ENCODE results near the gene RPL29.
"Not testable (repeated sequence)": the region's sequence is repeated elsewhere in the genome, so short reads cannot be mapped to it uniquely, and the experiment has no call there.

RPL29 gene

DNA sequence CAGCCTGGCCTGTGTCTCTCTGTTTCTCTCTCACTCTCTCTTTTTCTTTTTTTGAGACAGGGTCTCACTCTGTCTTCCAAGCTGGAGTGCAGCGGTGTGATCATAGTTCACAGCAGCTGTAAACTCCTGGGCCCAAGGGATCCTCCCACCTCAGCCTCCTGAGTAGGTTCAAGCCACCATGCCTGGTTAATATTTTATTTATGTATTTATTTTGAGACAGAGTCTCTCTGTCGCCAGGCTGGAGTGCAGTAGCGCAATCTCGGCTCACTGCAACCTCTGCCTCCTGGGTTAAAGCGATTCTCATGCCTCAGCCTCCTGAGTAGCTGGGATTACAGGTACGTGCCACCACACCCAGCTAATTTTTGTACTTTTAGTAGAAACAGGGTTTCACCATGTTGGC is 38.1 kb upstream of the RPL29 start:
- H3K9me3 ChIP-seq (ENCODE audit: control insufficient read depth, insufficient read depth, low read length); H3K36me3 ChIP-seq (ENCODE audit: insufficient read depth, low read length); H3K4me1 ChIP-seq (ENCODE audit: insufficient read depth, low read length); H3K9ac ChIP-seq (ENCODE audit: low read depth, low read length): not testable (repeated sequence)

DNA sequence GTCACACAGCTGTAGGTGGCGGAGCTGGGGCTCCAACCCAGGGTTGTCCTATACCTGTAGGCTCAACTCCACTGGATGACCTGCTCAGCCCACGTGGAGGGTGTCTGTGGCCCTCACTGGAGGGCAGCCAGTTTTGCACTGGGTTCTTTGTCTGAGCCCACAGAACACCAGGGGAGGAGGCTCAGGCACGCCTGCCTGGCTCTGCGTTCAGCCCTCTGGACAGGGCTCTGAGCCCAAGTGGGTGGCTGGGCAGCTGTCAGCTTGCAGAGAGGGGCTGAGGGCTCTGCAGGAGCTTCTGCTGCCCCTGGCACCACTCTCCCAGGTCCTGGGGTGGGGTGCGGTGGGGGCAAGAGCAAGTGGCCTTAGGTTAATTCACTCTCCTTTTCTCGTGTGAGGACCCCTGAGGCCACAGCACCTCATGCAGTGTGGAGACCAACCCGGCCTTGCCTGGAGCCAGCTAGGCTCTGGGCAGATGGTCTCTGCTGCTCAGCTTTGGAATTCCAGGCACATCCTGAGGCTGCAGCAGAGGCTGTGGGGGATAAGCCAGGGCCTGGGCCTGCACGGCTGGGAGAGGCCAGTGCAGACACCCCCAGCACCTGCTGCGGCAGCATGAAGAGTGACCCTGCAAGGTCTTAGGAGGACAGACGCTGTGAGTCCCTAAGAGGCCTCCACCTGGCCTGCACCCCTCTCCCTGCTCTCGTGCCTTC is 37.2 kb upstream of the RPL29 start:
- Histone ChIP-seq H3K4me1 (ENCODE audit: insufficient read depth, low read length) (no peaks in the 10 kb centered on the region), H3K9ac (ENCODE audit: low read depth, low read length) (no peak overlapping the region), H3K9me3 (ENCODE audit: control insufficient read depth, insufficient read depth, low read length) (no peaks in the 10 kb centered on the region), H3K36me3 (ENCODE audit: insufficient read depth, low read length) (no peaks in the 10 kb centered on the region)

GRCh38 chr3:52031896-52032295 is 36.2 kb upstream of the RPL29 start:
- Histone ChIP-seq H3K36me3 (ENCODE audit: insufficient read depth, low read length) (no peaks in the 10 kb centered on the region), H3K4me1 (ENCODE audit: insufficient read depth, low read length) (no peaks in the 10 kb centered on the region), H3K9ac (ENCODE audit: low read depth, low read length) (no peak overlapping the region), H3K9me3 (ENCODE audit: control insufficient read depth, insufficient read depth, low read length) (no peaks in the 10 kb centered on the region)

GRCh38 chr3:52030714-52031310 is 35.1 kb upstream of the RPL29 start:
- H3K9ac ChIP-seq (ENCODE audit: low read depth, low read length): no peak overlapping the region
- H3K9me3 ChIP-seq (ENCODE audit: control insufficient read depth, insufficient read depth, low read length): no peaks in the 10 kb centered on the region
- H3K36me3 ChIP-seq (ENCODE audit: insufficient read depth, low read length): no peaks in the 10 kb centered on the region
- no peaks in the 10 kb centered on the region for H3K4me1 ChIP-seq (ENCODE audit: insufficient read depth, low read length)

GRCh38 chr3:52029535-52029934 is 33.8 kb upstream of the RPL29 start:
- Histone ChIP-seq H3K36me3 (ENCODE audit: insufficient read depth, low read length) (no peaks in the 10 kb centered on the region), H3K9ac (ENCODE audit: low read depth, low read length) (no peak overlapping the region), H3K4me1 (ENCODE audit: insufficient read depth, low read length) (no peaks in the 10 kb centered on the region), H3K9me3 (ENCODE audit: control insufficient read depth, insufficient read depth, low read length) (no peaks in the 10 kb centered on the region)

- Histone ChIP-seq H3K4me1 (ENCODE audit: insufficient read depth, low read length) (peaks cover 4% of the 10 kb centered on the region; the same call in 1 of the 2 replicates), H3K9ac (ENCODE audit: low read depth, low read length) (no peak overlapping the region)
Measured at GRCh38 chr3:52029053-52029452, 33.4 kb upstream of the RPL29 start.

GRCh38 chr3:52028572-52028971 is 32.9 kb upstream of the RPL29 start:
- no peak overlapping the region for H3K9ac ChIP-seq (ENCODE audit: low read depth, low read length)
- peaks cover 5% of the 10 kb centered on the region; the same call in 1 of the 2 replicates for H3K4me1 ChIP-seq (ENCODE audit: insufficient read depth, low read length)
- H3K9me3 ChIP-seq (ENCODE audit: control insufficient read depth, insufficient read depth, low read length): no peaks in the 10 kb centered on the region

More at GRCh38 chr3:52029053-52029452, 33.4 kb upstream of the RPL29 start:
- H3K36me3 ChIP-seq (ENCODE audit: insufficient read depth, low read length): no peaks in the 10 kb centered on the region
- H3K9me3 ChIP-seq (ENCODE audit: control insufficient read depth, insufficient read depth, low read length): no peaks in the 10 kb centered on the region

DNA sequence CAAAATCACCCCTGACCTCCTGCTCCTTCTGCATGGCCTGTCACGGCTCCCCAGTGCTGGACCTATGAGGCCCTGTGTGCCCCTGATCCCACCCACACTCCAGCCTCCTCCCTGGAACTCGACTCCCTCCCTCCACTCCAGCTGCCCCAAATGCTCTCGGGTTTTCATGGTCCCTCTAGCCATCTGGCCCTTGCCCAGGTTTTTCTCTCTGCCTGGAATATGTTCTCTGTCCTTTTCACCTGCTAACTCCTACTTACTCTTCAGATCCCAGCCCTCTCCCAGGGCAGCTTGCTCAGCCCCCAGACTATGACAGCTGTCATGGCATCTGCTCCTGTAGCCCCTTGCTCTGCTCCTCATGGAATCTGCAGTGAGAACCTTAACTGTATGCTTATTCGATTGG is 30.3 kb upstream of the RPL29 start:
- H3K9me3 ChIP-seq (ENCODE audit: control insufficient read depth, insufficient read depth, low read length): no peaks in the 10 kb centered on the region
- H3K9ac ChIP-seq (ENCODE audit: low read depth, low read length): no peak overlapping the region
- H3K36me3 ChIP-seq (ENCODE audit: insufficient read depth, low read length): no peaks in the 10 kb centered on the region
- H3K4me1 ChIP-seq (ENCODE audit: insufficient read depth, low read length): peaks cover 11% of the 10 kb centered on the region; the same call in 1 of the 2 replicates

More at GRCh38 chr3:52028572-52028971, 32.9 kb upstream of the RPL29 start:
- H3K36me3 ChIP-seq (ENCODE audit: insufficient read depth, low read length): no peaks in the 10 kb centered on the region

- Histone ChIP-seq H3K36me3 (ENCODE audit: insufficient read depth, low read length) (no peaks in the 10 kb centered on the region), H3K4me1 (ENCODE audit: insufficient read depth, low read length) (peaks cover 11% of the 10 kb centered on the region; the same call in 1 of the 2 replicates), H3K9me3 (ENCODE audit: control insufficient read depth, insufficient read depth, low read length) (no peaks in the 10 kb centered on the region)
Measured at GRCh38 chr3:52025453-52025852, 29.8 kb upstream of the RPL29 start.

DNA sequence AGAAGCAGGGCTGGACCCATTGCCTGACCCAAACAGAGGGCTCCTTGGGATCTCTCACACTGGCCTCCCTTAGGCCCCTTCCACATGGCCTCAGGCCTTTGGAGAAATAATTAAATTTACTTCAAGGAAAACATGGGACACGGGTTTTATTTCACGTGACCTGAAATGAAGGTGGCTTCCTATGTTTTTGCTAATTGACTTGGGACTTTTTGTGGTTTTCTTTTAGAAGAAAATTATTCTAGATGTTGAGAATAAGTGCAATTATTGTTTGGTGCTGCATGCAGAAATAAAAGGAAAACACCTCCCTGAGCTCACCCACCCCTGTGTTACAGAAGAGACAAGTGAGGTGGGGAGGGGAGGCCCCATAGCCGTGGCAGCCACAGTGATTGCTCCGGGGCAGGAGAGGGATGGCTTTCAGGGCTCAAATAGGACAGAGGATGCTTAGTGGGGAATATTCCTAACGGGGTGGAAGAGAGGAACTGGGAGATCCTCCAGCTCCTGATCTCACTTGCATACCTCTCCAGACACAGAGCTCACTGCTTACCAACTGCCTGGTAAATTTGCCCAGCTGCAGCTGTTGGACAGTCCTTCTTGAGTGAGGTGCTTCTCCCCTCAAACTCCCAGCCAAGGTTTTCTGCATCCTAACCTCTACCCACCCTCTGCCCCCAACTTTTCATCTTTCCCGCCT is 29.2 kb upstream of the RPL29 start:
- no peaks in the 10 kb centered on the region for H3K9me3 ChIP-seq (ENCODE audit: control insufficient read depth, insufficient read depth, low read length)
- H3K36me3 ChIP-seq (ENCODE audit: insufficient read depth, low read length): no peaks in the 10 kb centered on the region
- no peak overlapping the region for H3K9ac ChIP-seq (ENCODE audit: low read depth, low read length)
- peaks cover 11% of the 10 kb centered on the region; the same call in 1 of the 2 replicates for H3K4me1 ChIP-seq (ENCODE audit: insufficient read depth, low read length)

More at GRCh38 chr3:52025453-52025852, 29.8 kb upstream of the RPL29 start:
- H3K9ac ChIP-seq (ENCODE audit: low read depth, low read length): no peak overlapping the region

GRCh38 chr3:52023860-52024764 is 28.4 kb upstream of the RPL29 start:
- no peaks in the 10 kb centered on the region for H3K9me3 ChIP-seq (ENCODE audit: control insufficient read depth, insufficient read depth, low read length)
- no peak overlapping the region for H3K9ac ChIP-seq (ENCODE audit: low read depth, low read length)
- peaks cover 11% of the 10 kb centered on the region; the same call in 1 of the 2 replicates for H3K4me1 ChIP-seq (ENCODE audit: insufficient read depth, low read length)
- no peaks in the 10 kb centered on the region for H3K36me3 ChIP-seq (ENCODE audit: insufficient read depth, low read length)

GRCh38 chr3:52023101-52023770 is 27.5 kb upstream of the RPL29 start:
- Histone ChIP-seq H3K9me3 (ENCODE audit: control insufficient read depth, insufficient read depth, low read length) (no peaks in the 10 kb centered on the region), H3K9ac (ENCODE audit: low read depth, low read length) (no peak overlapping the region), H3K36me3 (ENCODE audit: insufficient read depth, low read length) (no peaks in the 10 kb centered on the region), H3K4me1 (ENCODE audit: insufficient read depth, low read length) (peaks cover 11% of the 10 kb centered on the region; the same call in 1 of the 2 replicates)

- H3K9ac ChIP-seq (ENCODE audit: low read depth, low read length): no peak overlapping the region
Measured at GRCh38 chr3:52022323-52023100, 26.8 kb upstream of the RPL29 start.

More at GRCh38 chr3:52022323-52023100, 26.8 kb upstream of the RPL29 start:
- H3K9me3 ChIP-seq (ENCODE audit: control insufficient read depth, insufficient read depth, low read length): no peaks in the 10 kb centered on the region
- peaks cover 11% of the 10 kb centered on the region; the same call in 1 of the 2 replicates for H3K4me1 ChIP-seq (ENCODE audit: insufficient read depth, low read length)
- no peaks in the 10 kb centered on the region for H3K36me3 ChIP-seq (ENCODE audit: insufficient read depth, low read length)
